H9 (cell line): Measurements from ENCODE around the gene MIPEP. TPM values are rescaled to one million over a fixed set of nuclear protein-coding genes. Genes with fewer than 3 reads are reported as not detected.

Source experiments
- DNase-seq: peaks from one replicate; pipeline ENCODE4 v3.0.0-alpha.2; 2017
- H2AFZ ChIP-seq: one replicate; pipeline ENCODE4 v1.6.1; 2013; ENCODE audit warnings: mild to moderate bottlenecking, low read length, control low read depth, moderate library complexity
- H2AK5ac ChIP-seq: 2 replicates; pipeline ENCODE4 v1.6.1; 2013; ENCODE audit warnings: low read length, control low read depth, mixed read lengths; ENCODE audit not compliant: insufficient read length
- H2BK120ac ChIP-seq: one replicate; pipeline ENCODE4 v1.6.1; 2013; ENCODE audit warnings: low read depth, mild to moderate bottlenecking, low read length, control low read depth, inconsistent platforms; ENCODE audit not compliant: poor library complexity, severe bottlenecking
- H2BK12ac ChIP-seq: 2 replicates; pipeline ENCODE4 v1.6.1; 2013; ENCODE audit warnings: low read length, control low read depth, mixed read lengths, low read depth; ENCODE audit not compliant: insufficient read length
- H2BK15ac ChIP-seq: 2 replicates; pipeline ENCODE4 v1.6.1; 2013; ENCODE audit warnings: low read depth, low read length, control low read depth
- H2BK20ac ChIP-seq: one replicate; pipeline ENCODE4 v1.6.1; 2013; ENCODE audit warnings: low read depth, mild to moderate bottlenecking, low read length, control low read depth, inconsistent platforms; ENCODE audit not compliant: poor library complexity, severe bottlenecking
- H2BK5ac ChIP-seq: 2 replicates; pipeline ENCODE4 v1.6.1; 2013; ENCODE audit warnings: low read length, control low read depth, mixed read lengths; ENCODE audit not compliant: insufficient read length
- H3K14ac ChIP-seq: 2 replicates; pipeline ENCODE4 v1.6.1; 2013; ENCODE audit warnings: low read length, control low read depth; ENCODE audit not compliant: insufficient read depth
- H3K18ac ChIP-seq: 2 replicates; pipeline ENCODE4 v1.6.1; 2013; ENCODE audit warnings: low read depth, mild to moderate bottlenecking, mixed read lengths, low read length, control low read depth; ENCODE audit not compliant: insufficient read length
- H3K23ac ChIP-seq: 2 replicates; pipeline ENCODE4 v1.6.1; 2013; ENCODE audit warnings: low read length, control low read depth, mixed read lengths, low read depth; ENCODE audit not compliant: insufficient read length
- H3K23me2 ChIP-seq: 2 replicates; pipeline ENCODE4 v1.6.1; 2013; ENCODE audit warnings: low read depth, mild to moderate bottlenecking, mixed read lengths, low read length, control low read depth; ENCODE audit not compliant: insufficient read length, poor library complexity, severe bottlenecking
- H3K27ac ChIP-seq: 2 replicates; pipeline ENCODE4 v1.5.1; 2013; ENCODE audit warnings: low read length, control low read depth, mixed read lengths, low read depth; ENCODE audit not compliant: insufficient read length
- H3K27me3 ChIP-seq: 2 replicates; pipeline ENCODE4 v1.6.1; 2013; ENCODE audit warnings: low read length, control low read depth, inconsistent platforms; ENCODE audit not compliant: insufficient read depth
- H3K4ac ChIP-seq: 2 replicates; pipeline ENCODE4 v1.6.1; 2013; ENCODE audit warnings: low read depth, mild to moderate bottlenecking, control low read depth, inconsistent platforms, low read length, moderate library complexity
- H3K4me1 ChIP-seq: 2 replicates; pipeline ENCODE4 v1.6.1; 2013; ENCODE audit warnings: low read length, control low read depth, inconsistent platforms; ENCODE audit not compliant: insufficient read depth
- H3K4me2 ChIP-seq: 2 replicates; pipeline ENCODE4 v1.6.1; 2013; ENCODE audit warnings: low read length, control low read depth, mixed read lengths; ENCODE audit not compliant: insufficient read length, insufficient read depth
- H3K56ac ChIP-seq: 2 replicates; pipeline ENCODE4 v1.6.1; 2013; ENCODE audit warnings: low read depth, mild to moderate bottlenecking, mixed read lengths, low read length, control low read depth; ENCODE audit not compliant: insufficient read length
- H3K79me1 ChIP-seq: 2 replicates; pipeline ENCODE4 v1.6.1; 2013; ENCODE audit warnings: low read depth, mild to moderate bottlenecking, moderate library complexity, low read length, control low read depth, inconsistent platforms; ENCODE audit not compliant: insufficient read depth, poor library complexity, severe bottlenecking
- H3K79me2 ChIP-seq: 2 replicates; pipeline ENCODE4 v1.6.1; 2013; ENCODE audit warnings: low read length, control low read depth, inconsistent platforms; ENCODE audit not compliant: insufficient read depth
- H3K9ac ChIP-seq: 2 replicates; pipeline ENCODE4 v1.6.1; 2013; ENCODE audit warnings: low read length, control low read depth, mixed read lengths; ENCODE audit not compliant: insufficient read length; ENCODE audit errors: extremely low read depth
- H3K9me3 ChIP-seq: one replicate; pipeline ENCODE4 v1.6.1; 2013; ENCODE audit warnings: low read depth, low read length, inconsistent platforms; ENCODE audit not compliant: control insufficient read depth
- H3T11ph ChIP-seq: one replicate; pipeline ENCODE4 v1.6.1; 2013; ENCODE audit warnings: mild to moderate bottlenecking, low read length, control low read depth, inconsistent platforms
- H4K20me1 ChIP-seq: one replicate; pipeline ENCODE4 v1.6.1; 2013; ENCODE audit not compliant: control insufficient read depth, insufficient read length, insufficient read depth
- H4K5ac ChIP-seq: 2 replicates; pipeline ENCODE4 v1.6.1; 2013; ENCODE audit warnings: low read depth, mild to moderate bottlenecking, mixed read lengths, low read length, control low read depth; ENCODE audit not compliant: insufficient read length
- H4K8ac ChIP-seq: replicated peaks from 2 replicates; pipeline ENCODE4 v1.6.1; 2013; ENCODE audit warnings: low read length, control low read depth, mixed read lengths, low read depth; ENCODE audit not compliant: insufficient read length
- H4K91ac ChIP-seq: 2 replicates; pipeline ENCODE4 v1.6.1; 2013; ENCODE audit warnings: low read depth, mild to moderate bottlenecking, moderate library complexity, mixed read lengths, low read length, control low read depth; ENCODE audit not compliant: insufficient read length
- H3K27ac Mint-ChIP-seq, 3 experiments: 2 replicates in 2 of 3; 3 replicates in 1 of 3; pipeline ENCODE4 v1.8.0; 2020 to 2021; ENCODE audit warnings: mixed read lengths in 3 of 3, mild to moderate bottlenecking in 1 of 3, moderate library complexity in 1 of 3
- H3K27me3 Mint-ChIP-seq: 2 replicates; pipeline ENCODE4 v1.8.0; 2021; ENCODE audit warnings: low read depth, mild to moderate bottlenecking, moderate library complexity, mixed read lengths
- H3K36me3 Mint-ChIP-seq, 3 experiments: 2 replicates in 2 of 3; 3 replicates in 1 of 3; pipeline ENCODE4 v1.8.0; 2020 to 2021; ENCODE audit warnings: low read depth in 3 of 3, mixed read lengths in 3 of 3; ENCODE audit not compliant: insufficient read depth in 1 of 3
- H3K4me1 Mint-ChIP-seq, 2 experiments: 2 replicates each; pipeline ENCODE4 v1.8.0; 2020; ENCODE audit warnings: mixed read lengths in 2 of 2
- H3K4me3 Mint-ChIP-seq, 2 experiments: 2 replicates in 1 of 2; 3 replicates in 1 of 2; pipeline ENCODE4 v1.8.0; 2020 to 2021; ENCODE audit warnings: mild to moderate bottlenecking in 2 of 2, mixed read lengths in 2 of 2, moderate library complexity in 1 of 2
- H3K9me3 Mint-ChIP-seq, 2 experiments: 2 replicates in 1 of 2; 3 replicates in 1 of 2; pipeline ENCODE4 v1.8.0; 2020; ENCODE audit warnings: mild to moderate bottlenecking in 2 of 2, mixed read lengths in 2 of 2, moderate library complexity in 1 of 2
- WGBS: extraction: QIAGEN DNeasy Blood & Tissue Kit; methylation state at CpG from one replicate; pipeline ENCODE4 v1.1.7; 2013; ENCODE audit warnings: missing lambda C conversion rate, low lambda C conversion rate, mixed read lengths; ENCODE audit not compliant: insufficient read length; ENCODE audit errors: extremely low coverage; 5-methylcytosine and 5-hydroxymethylcytosine counted together
- total RNA-seq: library from RNA; stranded (reverse); gene quantifications from 2 replicates; pipeline ENCODE4 v1.2.1, GENCODE V29; 2021
- TF ChIP-seq, protein P1 (sequence below): fragments of 200-600 bp; sonication (generic); conservative IDR thresholded peaks from 3 replicates; pipeline ENCODE4 v1.8.0; 2021; ENCODE audit warnings: antibody characterized with exemption, mild to moderate bottlenecking

MIPEP gene
- total RNA-seq, 1 experiment from 2014 or later = 18.5 TPM

DNA sequence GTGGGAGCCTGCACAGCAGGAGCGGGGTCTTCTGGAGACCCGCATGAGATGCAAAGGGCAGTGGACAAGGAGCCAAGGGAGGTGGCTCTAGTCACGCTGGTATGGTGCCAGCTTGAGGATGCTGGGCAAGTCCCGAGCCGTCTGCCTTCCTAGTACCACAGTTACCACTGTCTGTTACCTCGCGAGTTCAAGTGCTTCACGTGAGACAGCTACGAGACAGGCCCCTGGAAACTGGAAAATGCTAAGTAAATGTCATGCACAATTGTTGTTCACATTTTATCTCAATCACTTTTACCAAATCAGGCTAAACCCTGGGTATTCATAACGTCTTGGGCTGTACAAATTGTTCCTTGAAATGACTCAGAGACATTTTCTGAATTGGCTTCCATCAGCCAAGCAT, 163.3 kb downstream of the MIPEP start:
- H2BK12ac ChIP-seq = no peak overlapping the region
- H3K27me3 Mint-ChIP-seq = no peaks in the 10 kb centered on the region
- no CpG with 5 or more reads among the region's 10 CpGs for WGBS

More for the DNA sequence above, 163.3 kb downstream of the MIPEP start:
- H3K9me3 Mint-ChIP-seq = no peaks in the 10 kb centered on the region
- H3K79me2 ChIP-seq = no peaks in the 10 kb centered on the region
- H4K91ac ChIP-seq = no peak overlapping the region
- no peak overlapping the region for H3K4me3 Mint-ChIP-seq
- no peak overlapping the region for H2BK120ac ChIP-seq
- H3K36me3 Mint-ChIP-seq = peaks cover 0 to 2% (median 0%) of the 10 kb centered on the region in 3 experiments; a peak in 1 of 7 replicates
- no peak overlapping the region for H4K8ac ChIP-seq
- H3K18ac ChIP-seq = no peak overlapping the region
- DNase-seq = no peak
- no peak overlapping the region for H3K56ac ChIP-seq
- H2AK5ac ChIP-seq = no peak overlapping the region
- H3K9me3 ChIP-seq = no peaks in the 10 kb centered on the region
- H3K79me1 ChIP-seq = no peaks in the 10 kb centered on the region
- H3K23me2 ChIP-seq = no peaks in the 10 kb centered on the region
- H3K27me3 ChIP-seq = no peaks in the 10 kb centered on the region
- TF ChIP-seq, protein P1, sequence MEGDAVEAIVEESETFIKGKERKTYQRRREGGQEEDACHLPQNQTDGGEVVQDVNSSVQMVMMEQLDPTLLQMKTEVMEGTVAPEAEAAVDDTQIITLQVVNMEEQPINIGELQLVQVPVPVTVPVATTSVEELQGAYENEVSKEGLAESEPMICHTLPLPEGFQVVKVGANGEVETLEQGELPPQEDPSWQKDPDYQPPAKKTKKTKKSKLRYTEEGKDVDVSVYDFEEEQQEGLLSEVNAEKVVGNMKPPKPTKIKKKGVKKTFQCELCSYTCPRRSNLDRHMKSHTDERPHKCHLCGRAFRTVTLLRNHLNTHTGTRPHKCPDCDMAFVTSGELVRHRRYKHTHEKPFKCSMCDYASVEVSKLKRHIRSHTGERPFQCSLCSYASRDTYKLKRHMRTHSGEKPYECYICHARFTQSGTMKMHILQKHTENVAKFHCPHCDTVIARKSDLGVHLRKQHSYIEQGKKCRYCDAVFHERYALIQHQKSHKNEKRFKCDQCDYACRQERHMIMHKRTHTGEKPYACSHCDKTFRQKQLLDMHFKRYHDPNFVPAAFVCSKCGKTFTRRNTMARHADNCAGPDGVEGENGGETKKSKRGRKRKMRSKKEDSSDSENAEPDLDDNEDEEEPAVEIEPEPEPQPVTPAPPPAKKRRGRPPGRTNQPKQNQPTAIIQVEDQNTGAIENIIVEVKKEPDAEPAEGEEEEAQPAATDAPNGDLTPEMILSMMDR = no peak
- peaks cover 17% of the 10 kb centered on the region in 2 experiments for H3K4me1 Mint-ChIP-seq
- no peak overlapping the region for H3K23ac ChIP-seq
- H3T11ph ChIP-seq = no peak overlapping the region
- no peak overlapping the region for H3K9ac ChIP-seq
- H4K5ac ChIP-seq = no peak overlapping the region
- no peak overlapping the region for H3K27ac ChIP-seq
- H2AFZ ChIP-seq = no peak overlapping the region
- H2BK20ac ChIP-seq = no peak overlapping the region
- H3K14ac ChIP-seq = no peak overlapping the region
- no peak overlapping the region for H3K4ac ChIP-seq
- no peaks in the 10 kb centered on the region; the same call in 1 of the 2 replicates for H3K4me1 ChIP-seq
- no peaks in the 10 kb centered on the region for H4K20me1 ChIP-seq
- H3K4me2 ChIP-seq = no peak overlapping the region
- H2BK5ac ChIP-seq = no peak overlapping the region
- no peak overlapping the region for H2BK15ac ChIP-seq
- H3K27ac Mint-ChIP-seq = no peak overlapping the region; a peak in 1 of 7 replicates
